ENCODE measurements around the gene GOLIM4. TPM values are rescaled to one million over a fixed set of nuclear protein-coding genes. Genes with fewer than 3 reads are reported as not detected.
"Not testable (repeated sequence)": the region's sequence is repeated elsewhere in the genome, so short reads cannot be mapped to it uniquely, and the experiment has no call there.

The GOLIM4 gene
- polyA plus RNA-seq, 1 experiment: 35.1 TPM

DNA sequence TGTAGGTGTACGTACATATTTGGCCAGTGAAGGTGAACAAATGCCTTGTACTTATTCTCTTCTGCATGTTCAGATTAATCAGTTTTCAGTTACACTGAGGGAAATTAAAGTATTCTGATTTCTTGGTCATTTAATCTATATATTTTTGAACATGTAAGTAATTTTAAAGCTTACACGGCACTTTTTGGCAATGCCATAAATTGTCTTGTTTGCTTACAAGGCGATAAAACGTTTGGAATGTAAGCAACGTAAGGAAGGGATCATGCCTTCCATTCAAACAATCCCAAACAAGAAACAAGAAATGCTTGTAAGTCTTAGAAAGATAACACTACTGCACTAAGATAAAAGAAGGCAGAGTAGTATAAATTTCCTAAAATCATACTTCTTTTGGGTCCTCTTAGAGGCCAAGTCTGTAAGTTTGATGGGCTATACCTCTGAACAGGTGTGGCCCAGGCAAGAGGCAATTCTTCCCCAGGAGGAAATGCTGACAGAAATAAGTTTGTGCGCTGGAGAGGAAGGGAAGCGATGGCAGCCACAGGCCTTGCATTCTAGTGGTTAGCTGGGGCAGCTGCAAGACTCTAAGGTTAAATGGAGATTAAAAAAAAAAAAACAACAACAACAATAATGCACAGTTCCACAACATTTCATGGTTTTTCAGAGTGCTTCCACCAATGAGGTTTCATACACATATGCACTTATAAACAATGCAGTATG lies 73.8 kb downstream of the GOLIM4 start:
- CTCF ChIA-PET: no interaction called here
- Histone ChIP-seq H3K27me3 (ENCODE audit: control insufficient read depth, insufficient read depth, low read length) (no peaks in the 10 kb centered on the region), H3K36me3 (ENCODE audit: control insufficient read depth, insufficient read depth, low read length) (peaks cover 8% of the 10 kb centered on the region), H3K4me3 (ENCODE audit: low read depth, low read length) (no peak overlapping the region)
- TF ChIP-seq, protein P1, sequence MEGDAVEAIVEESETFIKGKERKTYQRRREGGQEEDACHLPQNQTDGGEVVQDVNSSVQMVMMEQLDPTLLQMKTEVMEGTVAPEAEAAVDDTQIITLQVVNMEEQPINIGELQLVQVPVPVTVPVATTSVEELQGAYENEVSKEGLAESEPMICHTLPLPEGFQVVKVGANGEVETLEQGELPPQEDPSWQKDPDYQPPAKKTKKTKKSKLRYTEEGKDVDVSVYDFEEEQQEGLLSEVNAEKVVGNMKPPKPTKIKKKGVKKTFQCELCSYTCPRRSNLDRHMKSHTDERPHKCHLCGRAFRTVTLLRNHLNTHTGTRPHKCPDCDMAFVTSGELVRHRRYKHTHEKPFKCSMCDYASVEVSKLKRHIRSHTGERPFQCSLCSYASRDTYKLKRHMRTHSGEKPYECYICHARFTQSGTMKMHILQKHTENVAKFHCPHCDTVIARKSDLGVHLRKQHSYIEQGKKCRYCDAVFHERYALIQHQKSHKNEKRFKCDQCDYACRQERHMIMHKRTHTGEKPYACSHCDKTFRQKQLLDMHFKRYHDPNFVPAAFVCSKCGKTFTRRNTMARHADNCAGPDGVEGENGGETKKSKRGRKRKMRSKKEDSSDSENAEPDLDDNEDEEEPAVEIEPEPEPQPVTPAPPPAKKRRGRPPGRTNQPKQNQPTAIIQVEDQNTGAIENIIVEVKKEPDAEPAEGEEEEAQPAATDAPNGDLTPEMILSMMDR (IDR thresholded peaks at IDR 0.05; ENCODE audit: insufficient read depth, low read depth, low read length): no peak
- DNase-seq (ENCODE audit: low read depth): no peak
- POLR2A ChIA-PET: no interaction called here

DNA sequence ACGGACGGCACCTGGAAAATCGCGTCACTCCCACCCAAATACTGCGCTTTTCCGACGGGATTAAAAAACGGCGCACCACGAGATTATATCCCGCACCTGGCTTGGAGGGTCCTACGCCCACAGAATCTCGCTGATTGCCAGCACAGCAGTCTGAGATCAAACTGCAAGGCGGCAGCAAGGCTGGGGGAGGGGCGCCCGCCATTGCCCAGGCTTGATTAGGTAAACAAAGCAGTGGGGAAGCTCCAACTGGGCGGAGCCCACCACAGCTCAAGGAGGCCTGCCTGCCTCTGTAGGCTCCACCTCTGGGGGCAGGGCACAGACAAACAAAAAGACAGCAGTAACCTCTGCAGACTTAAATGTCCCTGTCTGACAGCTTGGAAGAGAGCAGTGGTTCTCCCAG lies 84.4 kb downstream of the GOLIM4 start:
- H3K4me3 ChIP-seq (ENCODE audit: low read depth, low read length); H3K36me3 ChIP-seq (ENCODE audit: control insufficient read depth, insufficient read depth, low read length); H3K27me3 ChIP-seq (ENCODE audit: control insufficient read depth, insufficient read depth, low read length); POLR2A ChIA-PET; DNase-seq (ENCODE audit: low read depth): not testable (repeated sequence)
- CTCF ChIA-PET: interaction anchor here (0.7 kb wide), 1 partner anchor 566 kb away, joined by 3 read pairs; no protein-coding TSS in a partner anchor

DNA sequence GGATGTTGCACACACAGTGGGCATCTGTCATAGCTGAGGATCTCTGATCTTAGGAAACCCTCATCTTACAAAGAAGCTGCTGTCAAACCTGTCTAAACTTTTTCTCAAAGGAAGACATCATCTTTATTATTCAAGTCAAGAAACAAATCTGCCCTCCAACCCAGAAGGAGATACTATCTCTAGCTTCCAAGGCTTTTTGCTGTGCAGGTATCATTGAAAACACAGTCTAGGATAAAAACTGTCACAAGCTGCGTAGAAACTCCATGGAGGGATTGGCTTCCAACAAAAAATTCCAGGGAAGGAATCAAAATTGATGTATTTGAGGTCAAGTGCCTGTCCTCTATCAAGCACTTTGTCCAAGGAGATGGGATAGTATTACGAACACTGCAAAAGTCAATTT lies 89.1 kb downstream of the GOLIM4 start:
- H3K36me3 ChIP-seq (ENCODE audit: control insufficient read depth, insufficient read depth, low read length): no peaks in the 10 kb centered on the region
- H3K4me3 ChIP-seq (ENCODE audit: low read depth, low read length): no peak overlapping the region
- TF ChIP-seq, protein P1 (IDR thresholded peaks at IDR 0.05; ENCODE audit: insufficient read depth, low read depth, low read length): no peak
- H3K27me3 ChIP-seq (ENCODE audit: control insufficient read depth, insufficient read depth, low read length): no peaks in the 10 kb centered on the region
- ChIA-PET CTCF (interaction anchor here (0.6 kb wide), 1 partner anchor 152 kb away, joined by 3 read pairs; no protein-coding TSS in a partner anchor), POLR2A (no interaction called here)
- DNase-seq (ENCODE audit: low read depth): no peak

DNA sequence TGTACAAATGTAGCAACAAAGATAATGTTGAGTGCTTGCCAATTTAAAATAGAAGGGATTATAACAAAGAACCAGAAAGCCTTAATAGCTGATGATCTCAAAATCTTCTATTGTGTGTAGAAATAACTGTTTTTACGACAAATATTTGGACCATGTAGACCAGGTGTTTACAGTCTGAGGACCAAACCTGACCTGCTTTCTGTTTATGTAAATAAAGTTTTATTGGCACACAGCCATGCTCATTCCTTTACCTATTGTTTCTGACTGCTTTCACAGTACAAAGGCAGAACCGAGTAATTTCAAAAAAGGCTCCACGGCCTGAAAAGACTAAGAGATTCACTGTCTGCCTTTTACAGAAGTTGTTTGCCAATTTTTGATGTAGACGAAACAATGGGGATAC lies 91.8 kb downstream of the GOLIM4 start:
- Histone ChIP-seq H3K4me3 (ENCODE audit: low read depth, low read length) (no peak overlapping the region), H3K27me3 (ENCODE audit: control insufficient read depth, insufficient read depth, low read length) (no peaks in the 10 kb centered on the region), H3K36me3 (ENCODE audit: control insufficient read depth, insufficient read depth, low read length) (no peaks in the 10 kb centered on the region)
- no peak for DNase-seq (ENCODE audit: low read depth)
- TF ChIP-seq, protein P1 (IDR thresholded peaks at IDR 0.05; ENCODE audit: insufficient read depth, low read depth, low read length): no peak
- CTCF ChIA-PET: no interaction called here
- POLR2A ChIA-PET: no interaction called here

DNA sequence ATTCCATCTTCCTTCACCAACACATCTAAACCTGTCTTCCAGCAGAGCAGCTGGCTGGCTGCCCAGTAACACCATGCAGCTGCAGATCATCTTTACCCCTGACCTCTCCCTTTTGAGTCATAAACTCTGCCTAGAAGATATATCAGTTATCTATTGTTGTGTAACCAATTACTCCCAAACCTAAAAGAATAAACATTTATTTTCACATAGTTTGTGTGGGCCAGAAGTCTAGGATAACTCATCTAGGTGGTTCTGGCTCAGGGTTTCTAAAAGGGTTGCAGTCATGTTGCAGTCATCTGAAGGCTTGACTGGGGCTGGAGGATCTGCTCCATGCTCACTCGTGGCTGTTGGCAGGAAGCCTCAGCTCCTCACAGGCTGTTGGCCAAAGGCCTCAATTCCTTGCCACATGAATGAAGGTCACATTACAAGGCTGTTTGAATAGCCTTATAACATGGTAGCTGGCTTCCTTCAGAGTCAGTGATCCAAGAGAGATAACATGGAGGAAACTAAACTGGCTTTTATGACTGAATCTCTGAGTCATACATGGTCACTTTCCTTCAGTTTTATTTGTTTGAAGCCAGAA lies 92.8 kb downstream of the GOLIM4 start:
- no peak for DNase-seq (ENCODE audit: low read depth)
- H3K4me3 ChIP-seq (ENCODE audit: low read depth, low read length): no peak overlapping the region
- TF ChIP-seq, protein P1 (IDR thresholded peaks at IDR 0.05; ENCODE audit: insufficient read depth, low read depth, low read length): no peak
- POLR2A ChIA-PET: no interaction called here
- no peaks in the 10 kb centered on the region for H3K27me3 ChIP-seq (ENCODE audit: control insufficient read depth, insufficient read depth, low read length)
- CTCF ChIA-PET: no interaction called here
- no peaks in the 10 kb centered on the region for H3K36me3 ChIP-seq (ENCODE audit: control insufficient read depth, insufficient read depth, low read length)

DNA sequence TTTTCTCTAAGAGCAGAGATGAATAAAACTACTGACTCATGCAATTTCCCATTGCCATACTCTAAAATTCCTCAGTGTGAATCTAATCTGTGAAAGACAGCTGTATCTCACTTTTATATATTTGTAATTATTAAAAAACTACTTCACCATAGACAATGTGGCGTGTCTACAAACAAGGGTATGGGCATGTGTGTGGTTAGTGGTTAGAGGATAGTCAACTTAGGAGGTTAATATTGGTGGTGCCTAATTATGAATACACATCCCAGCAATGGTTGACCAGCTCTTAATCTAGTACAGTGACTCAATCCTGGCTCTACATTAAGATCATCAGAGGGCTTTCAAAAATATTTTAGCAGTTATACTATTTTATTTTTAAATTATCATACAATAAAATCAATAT lies 94.5 kb downstream of the GOLIM4 start:
- H3K4me3 ChIP-seq (ENCODE audit: low read depth, low read length): no peak overlapping the region
- no peak for DNase-seq (ENCODE audit: low read depth)
- POLR2A ChIA-PET: no interaction called here
- CTCF ChIA-PET: no interaction called here
- no peaks in the 10 kb centered on the region for H3K36me3 ChIP-seq (ENCODE audit: control insufficient read depth, insufficient read depth, low read length)
- no peaks in the 10 kb centered on the region for H3K27me3 ChIP-seq (ENCODE audit: control insufficient read depth, insufficient read depth, low read length)
- TF ChIP-seq, protein P1 (IDR thresholded peaks at IDR 0.05; ENCODE audit: insufficient read depth, low read depth, low read length): no peak

Data from BJ (cell line).